Frontal cortex (tissue), 4 donors: ENCODE measurements around the gene ATRNL1. TPM values are rescaled to one million over a fixed set of nuclear protein-coding genes. Genes with fewer than 3 reads are reported as not detected.
"Not testable (repeated sequence)": the region's sequence is repeated elsewhere in the genome, so short reads cannot be mapped to it uniquely, and the experiment has no call there.

Experiments
- DNase-seq, 2 donors: peaks; one replicate each; pipeline ENCODE4 v3.0.0; 2012; ENCODE audit warnings: low spot score in 2 of 2
- FAIRE-seq: peaks from 2 replicates; lab custom pipeline; 2012; peaks lifted over from hg19 to GRCh38; lab: Jason Lieb, UNC
- total RNA-seq: library from RNA; depleted of rRNA; stranded (reverse); fragments of >200 nt; gene quantifications from one replicate; pipeline ENCODE4 v1.2.3, GENCODE V29; 2014
- donor health status: control.
- donor health status: control.
- donor health status: control.

The ATRNL1 gene
- total RNA-seq, 1 donor from 2014 or later: 909 TPM

GRCh38 chr10:115384665-115385064 is 291.5 kb downstream of the ATRNL1 start:
- FAIRE-seq: no peak
- DNase-seq: no peak

- FAIRE-seq (no peak), DNase-seq (no peak)
Observed at GRCh38 chr10:115390607-115391006, 297.4 kb downstream of the ATRNL1 start.

- FAIRE-seq: no peak
- no peak for DNase-seq
Observed at GRCh38 chr10:115398026-115398425, 304.9 kb downstream of the ATRNL1 start.

DNA sequence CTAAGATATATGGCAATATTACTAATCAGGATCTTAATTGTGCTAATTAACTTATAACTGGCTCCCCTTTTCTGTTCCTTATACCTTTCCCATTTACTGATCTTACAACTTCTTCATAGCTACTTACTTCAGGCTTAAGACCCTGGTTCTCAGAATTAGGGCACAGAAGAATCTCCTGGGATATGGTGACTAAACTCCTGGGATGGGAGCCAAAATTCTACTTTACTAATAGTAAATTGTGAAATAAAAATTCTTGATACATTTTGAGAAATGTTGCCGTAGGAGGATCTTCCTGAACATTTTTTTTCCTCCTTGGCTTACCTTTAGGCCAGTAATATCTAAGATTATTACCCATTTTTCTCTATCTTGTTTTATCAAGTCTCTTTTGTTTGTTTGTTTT is 309.5 kb downstream of the ATRNL1 start:
- FAIRE-seq (no peak), DNase-seq (no peak)

DNA sequence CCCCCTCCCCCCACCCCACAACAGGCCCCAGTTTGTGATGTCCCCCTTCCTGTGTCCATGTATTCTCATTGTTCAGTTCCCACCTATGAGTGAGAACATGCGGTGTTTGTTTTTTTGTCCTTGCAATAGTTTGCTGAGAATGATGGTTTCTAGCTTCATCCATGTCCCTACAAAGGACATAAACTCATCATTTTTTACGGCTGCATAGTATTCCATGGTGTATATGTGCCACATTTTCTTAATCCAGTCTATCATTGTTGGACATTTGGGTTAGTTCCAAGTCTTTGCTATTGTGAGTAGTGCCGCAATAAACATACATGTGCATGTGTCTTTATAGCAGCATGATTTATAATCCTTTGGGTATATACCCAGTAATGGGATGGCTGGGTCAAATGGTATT is 312.7 kb downstream of the ATRNL1 start:
- not testable (repeated sequence) for FAIRE-seq

GRCh38 chr10:115409347-115409746 is 316.2 kb downstream of the ATRNL1 start:
- FAIRE-seq (no peak), DNase-seq (no peak)

More for the DNA sequence above, 312.7 kb downstream of the ATRNL1 start:
- DNase-seq: not testable (repeated sequence)

GRCh38 chr10:115417585-115418265 is 324.6 kb downstream of the ATRNL1 start:
- no peak for DNase-seq
- FAIRE-seq: no peak

GRCh38 chr10:115422624-115423023 is 329.5 kb downstream of the ATRNL1 start:
- FAIRE-seq (no peak), DNase-seq (no peak)

DNA sequence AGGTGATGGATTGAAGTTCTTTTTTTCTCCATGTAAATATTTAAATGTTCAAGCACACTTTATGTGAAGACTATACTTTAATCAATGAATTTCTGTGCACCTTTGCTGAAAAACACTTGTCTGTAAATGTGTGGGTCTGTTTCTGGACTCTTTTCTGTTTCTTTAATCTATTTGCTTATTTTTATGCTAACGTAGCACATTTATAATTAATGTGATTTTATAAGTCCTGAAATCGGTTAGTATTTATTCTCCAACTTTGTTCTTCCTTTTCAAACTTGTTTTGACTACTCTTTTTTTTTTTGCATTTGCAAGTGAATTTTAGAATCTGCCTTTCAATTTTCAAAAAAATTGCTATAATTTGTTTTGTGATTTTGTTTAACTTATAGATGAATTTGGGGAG is 334.4 kb downstream of the ATRNL1 start:
- FAIRE-seq (peak; percentile 42), DNase-seq (no peak)

DNA sequence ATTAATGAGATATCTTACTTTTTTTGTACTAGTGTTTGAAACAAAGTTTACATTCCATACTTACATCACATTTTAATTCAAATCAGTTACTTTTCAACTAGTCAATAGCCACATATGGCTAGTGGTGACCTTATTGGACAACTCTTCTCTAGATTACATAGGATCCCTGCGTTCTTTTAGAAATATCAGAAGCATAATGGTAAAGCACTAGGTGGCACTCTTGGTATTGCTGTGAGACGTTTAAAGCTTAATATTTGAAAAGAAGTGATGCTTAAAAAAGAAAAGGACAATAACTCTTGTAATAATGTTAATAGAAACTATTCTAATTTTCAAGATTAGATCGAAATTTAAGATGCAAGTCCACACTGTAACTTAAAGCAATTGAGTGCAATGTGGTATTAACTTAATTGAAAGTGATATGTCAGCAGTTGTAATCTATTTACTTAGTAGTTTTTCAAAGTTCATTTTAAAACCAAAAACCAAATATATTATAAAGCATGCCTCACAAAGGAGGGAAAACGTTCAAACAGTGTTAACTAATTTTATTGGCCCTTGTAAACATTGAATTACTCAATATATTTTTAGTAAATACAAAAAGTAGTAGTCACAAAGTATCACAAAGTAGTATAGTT is 339.1 kb downstream of the ATRNL1 start:
- FAIRE-seq: no peak

DNA sequence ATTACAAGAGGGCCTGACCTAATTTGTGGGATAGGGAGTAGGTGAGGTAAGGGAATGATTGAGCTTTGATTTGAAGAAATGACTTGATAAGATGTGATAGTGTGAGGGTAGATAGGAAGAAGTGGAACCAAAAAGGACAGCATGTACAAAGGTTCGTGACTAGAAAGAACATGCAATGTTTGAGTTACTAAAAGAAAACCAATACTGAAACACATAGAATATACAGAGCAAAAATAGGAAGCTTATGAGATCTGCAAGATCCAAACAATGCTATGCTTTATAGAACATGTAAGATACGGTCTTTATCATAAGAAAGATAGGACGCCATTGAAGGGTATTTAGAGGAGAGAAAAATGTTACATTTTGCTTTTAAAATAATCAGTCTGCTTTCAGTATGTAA is 343.8 kb downstream of the ATRNL1 start:
- FAIRE-seq (no peak), DNase-seq (no peak)

More for the DNA sequence above, 339.1 kb downstream of the ATRNL1 start:
- no peak for DNase-seq

GRCh38 chr10:115441907-115442545 is 348.9 kb downstream of the ATRNL1 start:
- no peak for DNase-seq
- no peak for FAIRE-seq

DNA sequence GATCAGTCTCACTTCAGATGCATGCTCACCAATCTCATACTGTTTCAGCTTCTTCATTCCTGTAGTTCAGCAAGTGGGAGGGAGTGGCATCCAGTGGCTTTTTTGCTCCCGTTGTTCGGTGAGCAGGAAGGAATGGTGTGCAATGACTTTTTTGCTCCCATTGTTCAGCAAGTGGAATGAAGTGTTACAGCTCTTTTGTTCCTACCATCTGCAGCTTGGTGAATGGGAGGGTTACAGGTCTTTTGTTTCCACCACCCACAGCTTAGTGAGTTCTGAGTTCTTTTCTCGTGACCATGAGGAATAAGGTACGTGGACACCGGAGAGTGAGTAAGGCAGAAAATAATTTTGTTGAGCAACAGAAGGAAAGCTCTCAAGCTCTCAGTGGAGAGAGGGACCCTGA is 363.6 kb downstream of the ATRNL1 start:
- DNase-seq: no peak

DNA sequence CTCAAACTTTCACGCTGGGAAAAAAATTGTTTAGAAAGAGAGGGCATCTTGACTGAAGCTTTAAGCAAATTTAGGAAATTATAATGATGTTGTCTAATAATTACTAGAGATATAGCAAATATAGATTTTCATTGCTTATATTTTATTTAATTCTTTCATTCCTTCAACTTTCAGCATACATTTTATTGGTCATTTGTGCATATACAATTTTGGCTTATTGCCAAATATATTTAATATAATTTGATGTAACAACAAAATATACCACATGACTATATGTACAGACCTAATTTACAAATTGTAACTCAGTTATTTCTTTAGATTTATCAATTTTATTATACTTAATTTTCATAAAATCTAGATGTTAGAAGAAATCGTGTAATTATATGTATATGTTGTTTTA is 390.1 kb downstream of the ATRNL1 start:
- DNase-seq (no peak), FAIRE-seq (peak; percentile 43)

More for the DNA sequence above, 363.6 kb downstream of the ATRNL1 start:
- FAIRE-seq: no peak

- DNase-seq (no peak), FAIRE-seq (no peak)
Observed at GRCh38 chr10:115491526-115492140, 398.5 kb downstream of the ATRNL1 start.

DNA sequence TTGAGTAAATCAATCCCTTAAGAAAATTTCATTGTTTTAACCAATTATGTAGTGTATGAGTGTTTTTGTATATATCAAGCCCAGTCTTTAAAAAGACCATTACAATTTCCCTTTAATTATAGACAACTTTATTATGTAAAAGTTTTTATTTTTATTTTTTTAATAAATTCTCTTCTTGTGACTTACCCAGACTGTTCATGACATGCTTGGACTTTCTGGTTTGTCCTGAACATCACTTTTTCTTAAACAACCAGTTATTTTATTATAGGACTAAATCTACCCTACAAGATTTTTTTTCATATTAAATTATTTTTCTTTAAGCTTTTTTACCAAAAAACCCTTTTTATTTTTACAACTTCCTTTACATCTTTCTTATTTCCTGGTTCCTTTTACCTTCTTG is 410.4 kb downstream of the ATRNL1 start:
- FAIRE-seq: peak; percentile 3
- no peak for DNase-seq

GRCh38 chr10:115514895-115515294 is 421.7 kb downstream of the ATRNL1 start:
- DNase-seq: no peak
- no peak for FAIRE-seq

GRCh38 chr10:115525141-115525540 is 432.0 kb downstream of the ATRNL1 start:
- no peak for DNase-seq
- no peak for FAIRE-seq

DNA sequence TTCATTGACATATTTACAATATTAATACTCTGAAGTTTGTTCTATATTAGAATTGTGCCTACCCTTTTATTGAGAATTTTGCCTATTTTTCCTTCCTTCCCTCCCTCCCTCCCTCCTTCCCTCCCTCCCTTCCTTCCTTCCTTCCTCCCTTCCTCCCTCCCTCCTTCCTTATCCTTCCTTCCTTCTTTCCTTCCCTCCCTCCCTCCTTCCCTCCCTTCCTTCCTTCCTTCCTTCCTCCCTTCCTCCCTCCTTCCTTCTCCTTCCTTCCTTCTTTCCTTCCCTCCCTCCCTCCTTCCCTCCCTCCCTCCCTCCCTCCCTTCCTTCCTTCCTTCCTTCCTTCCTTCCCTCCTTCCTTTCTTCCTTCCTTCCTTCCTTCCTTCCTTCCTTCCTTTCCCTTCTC is 434.5 kb downstream of the ATRNL1 start:
- not testable (repeated sequence) for FAIRE-seq, DNase-seq

DNA sequence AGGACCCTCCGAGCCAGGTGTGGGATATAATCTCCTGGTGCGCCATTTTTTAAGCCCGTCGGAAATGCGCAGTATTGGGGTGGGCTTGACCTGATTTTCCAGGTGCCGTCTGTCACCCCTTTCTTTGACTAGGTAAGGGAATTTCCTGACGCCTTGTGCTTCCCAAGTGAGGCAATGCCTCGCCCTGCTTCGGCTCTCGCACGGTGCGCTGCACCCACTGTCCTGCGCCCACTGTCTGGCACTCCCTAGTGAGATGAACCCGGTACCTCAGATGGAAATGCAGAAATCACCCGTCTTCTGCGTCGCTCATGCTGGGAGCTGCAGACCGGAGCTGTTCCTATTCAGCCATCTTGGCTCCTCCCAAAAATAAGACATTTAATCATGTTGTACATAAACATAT is 443.2 kb downstream of the ATRNL1 start:
- not testable (repeated sequence) for FAIRE-seq

More for the DNA sequence above, 443.2 kb downstream of the ATRNL1 start:
- not testable (repeated sequence) for DNase-seq
